IPS-18a (cell line): ENCODE results near the gene CLEC3B.
"Not testable (repeated sequence)": the region's sequence is repeated elsewhere in the genome, so short reads cannot be mapped to it uniquely, and the experiment has no call there.

Source experiments
- H3K27ac ChIP-seq: one replicate; pipeline ENCODE4 v1.5.1; 2013; ENCODE audit warnings: low read length
- H3K27me3 ChIP-seq: one replicate; pipeline ENCODE4 v1.6.1; 2013; ENCODE audit warnings: mild to moderate bottlenecking, low read length; ENCODE audit not compliant: control insufficient read depth, insufficient read depth
- H3K36me3 ChIP-seq: one replicate; pipeline ENCODE4 v1.6.1; 2013; ENCODE audit warnings: low read depth, low read length; ENCODE audit not compliant: control insufficient read depth
- H3K4me1 ChIP-seq: one replicate; pipeline ENCODE4 v1.6.1; 2013; ENCODE audit warnings: low read depth, low read length; ENCODE audit not compliant: control insufficient read depth
- H3K4me3 ChIP-seq: one replicate; pipeline ENCODE4 v1.5.1; 2013; ENCODE audit warnings: low read length
- H3K9ac ChIP-seq: one replicate; pipeline ENCODE4 v1.6.1; 2013; ENCODE audit warnings: mild to moderate bottlenecking, low read length, moderate library complexity
- H3K9me3 ChIP-seq: one replicate; pipeline ENCODE4 v1.6.1; 2013; ENCODE audit warnings: low read depth, low read length; ENCODE audit not compliant: control insufficient read depth

Gene CLEC3B, protein sequence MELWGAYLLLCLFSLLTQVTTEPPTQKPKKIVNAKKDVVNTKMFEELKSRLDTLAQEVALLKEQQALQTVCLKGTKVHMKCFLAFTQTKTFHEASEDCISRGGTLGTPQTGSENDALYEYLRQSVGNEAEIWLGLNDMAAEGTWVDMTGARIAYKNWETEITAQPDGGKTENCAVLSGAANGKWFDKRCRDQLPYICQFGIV

DNA sequence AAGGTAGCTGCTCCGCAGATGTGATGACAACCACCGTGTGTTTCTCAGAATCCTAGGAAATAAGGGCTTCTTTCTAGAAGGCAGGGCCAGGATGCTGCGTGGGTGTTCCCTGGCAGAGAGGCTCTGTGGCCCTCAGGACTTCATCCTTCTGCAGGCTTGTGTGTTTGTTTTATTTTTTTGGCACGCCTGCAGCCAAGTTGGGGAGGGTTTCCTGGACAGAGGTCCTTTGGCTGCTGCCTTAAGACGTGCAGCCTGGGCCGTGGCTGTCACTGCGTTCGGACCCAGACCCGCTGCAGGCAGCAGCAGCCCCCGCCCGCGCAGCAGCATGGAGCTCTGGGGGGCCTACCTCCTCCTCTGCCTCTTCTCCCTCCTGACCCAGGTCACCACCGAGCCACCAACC is at the start of gene CLEC3B:
Gene CLEC3B (plus strand): TSS at position 266 of the 400 bp plus-strand sequence. CDS start 60 bp downstream, at position 326.
- Histone ChIP-seq H3K4me3 (no peak within 1 kb of the TSS), H3K27ac (no peak within 1 kb of the TSS), H3K36me3 (no peaks in the 10 kb centered on the region), H3K27me3 (no peaks in the 10 kb centered on the region), H3K4me1 (no peaks in the 10 kb centered on the region), H3K9me3 (no peaks in the 10 kb centered on the region), H3K9ac (no peak within 1 kb of the TSS)

DNA sequence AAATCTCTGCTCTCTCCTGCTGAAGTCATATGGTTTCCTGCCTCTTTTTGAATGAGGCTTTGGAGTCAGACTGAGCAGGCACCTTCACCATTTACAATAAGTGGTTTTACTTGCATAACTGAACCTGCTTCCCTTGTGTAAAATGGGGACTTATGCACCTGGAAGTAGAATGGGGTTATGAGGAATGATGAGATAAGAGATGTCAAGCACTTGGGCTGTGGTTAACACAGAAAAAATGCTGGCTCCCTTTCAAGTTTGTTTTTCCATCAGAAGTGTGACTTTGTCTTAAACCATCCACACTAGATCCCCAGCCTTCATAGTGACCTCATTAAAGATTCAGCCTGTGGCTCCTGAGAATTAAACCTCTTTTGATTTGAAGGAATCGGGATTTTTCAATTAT is 44.9 kb upstream of the CLEC3B start:
- H3K27ac ChIP-seq: no peak overlapping the region

DNA sequence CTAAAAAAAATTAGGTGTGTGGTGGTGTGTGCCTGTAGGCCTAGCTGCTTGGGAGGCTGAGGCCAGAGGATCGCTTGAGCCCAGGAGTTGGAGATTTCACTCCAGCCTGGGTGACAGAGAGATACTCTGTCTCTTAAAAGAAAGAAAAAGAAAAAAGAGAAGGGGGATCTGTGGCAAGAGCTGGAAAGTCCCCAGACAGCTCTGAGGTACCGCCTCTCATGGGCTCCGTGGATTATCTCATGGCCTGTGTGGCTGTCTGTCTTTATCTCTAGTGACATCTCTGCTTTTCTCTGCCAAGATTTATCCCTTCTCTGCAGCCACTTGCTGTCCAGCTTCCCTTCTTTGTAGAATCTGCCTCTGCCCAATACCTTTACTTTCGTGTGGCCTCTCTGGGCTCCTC is 44.4 kb upstream of the CLEC3B start:
- Histone ChIP-seq H3K27ac (no peak overlapping the region), H3K4me3 (no peak overlapping the region), H3K9me3 (no peaks in the 10 kb centered on the region), H3K36me3 (no peaks in the 10 kb centered on the region), H3K9ac (no peak overlapping the region), H3K27me3 (no peaks in the 10 kb centered on the region), H3K4me1 (peaks cover 5% of the 10 kb centered on the region)

More for the DNA sequence above, 44.9 kb upstream of the CLEC3B start:
- no peak overlapping the region for H3K9ac ChIP-seq
- peaks cover 5% of the 10 kb centered on the region for H3K4me1 ChIP-seq
- no peaks in the 10 kb centered on the region for H3K36me3 ChIP-seq
- no peak overlapping the region for H3K4me3 ChIP-seq
- no peaks in the 10 kb centered on the region for H3K9me3 ChIP-seq
- no peaks in the 10 kb centered on the region for H3K27me3 ChIP-seq

DNA sequence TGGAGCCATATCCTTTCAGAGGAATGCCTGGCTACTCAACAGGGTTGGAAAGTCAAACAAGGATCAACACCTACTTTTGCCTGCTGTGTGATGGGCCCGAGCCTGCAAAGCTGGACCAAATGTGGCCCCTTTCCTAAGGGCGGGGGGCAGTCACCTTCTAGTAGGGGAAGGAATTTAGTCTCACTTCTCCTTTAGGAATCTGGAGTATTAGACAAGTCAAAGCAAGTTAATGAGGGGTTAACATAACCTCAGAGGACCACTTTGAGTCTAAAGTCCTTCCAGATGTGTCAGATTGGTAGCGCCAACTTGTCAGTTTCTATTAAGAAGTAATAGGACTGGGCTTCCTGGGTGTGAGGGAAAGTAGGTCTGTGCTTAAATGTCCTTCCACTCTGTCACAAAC is 43.3 kb upstream of the CLEC3B start:
- Histone ChIP-seq H3K27ac (no peak overlapping the region), H3K4me1 (peaks cover under 1% of the 10 kb centered on the region), H3K9me3 (no peaks in the 10 kb centered on the region), H3K27me3 (no peaks in the 10 kb centered on the region), H3K36me3 (no peaks in the 10 kb centered on the region), H3K9ac (no peak overlapping the region), H3K4me3 (no peak overlapping the region)

DNA sequence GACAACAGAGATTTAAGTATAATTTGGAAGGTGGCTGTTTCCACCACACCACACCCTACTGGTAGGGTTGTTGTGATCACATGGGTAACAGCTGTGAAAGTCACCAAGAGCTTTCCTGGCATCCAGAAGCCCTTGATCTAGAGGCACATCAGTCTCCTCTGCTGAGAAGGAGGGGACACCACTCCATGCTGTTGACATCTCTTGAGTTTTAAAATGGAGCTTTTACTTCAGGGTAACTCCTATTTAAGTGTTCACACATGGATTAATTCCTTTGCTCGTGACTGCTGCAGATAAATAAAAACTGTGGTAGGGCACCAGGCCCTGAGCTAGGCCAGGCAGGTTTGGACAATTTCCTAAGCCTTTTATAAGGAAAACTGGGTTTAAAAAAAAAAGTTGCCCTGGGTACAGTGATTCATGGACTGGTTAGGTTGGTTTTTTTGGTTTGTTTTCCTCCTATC is 42.6 kb upstream of the CLEC3B start:
- Histone ChIP-seq H3K9me3 (no peaks in the 10 kb centered on the region), H3K27ac (no peak overlapping the region), H3K36me3 (no peaks in the 10 kb centered on the region), H3K27me3 (no peaks in the 10 kb centered on the region), H3K4me3 (no peak overlapping the region), H3K4me1 (peaks cover 2% of the 10 kb centered on the region), H3K9ac (no peak overlapping the region)

DNA sequence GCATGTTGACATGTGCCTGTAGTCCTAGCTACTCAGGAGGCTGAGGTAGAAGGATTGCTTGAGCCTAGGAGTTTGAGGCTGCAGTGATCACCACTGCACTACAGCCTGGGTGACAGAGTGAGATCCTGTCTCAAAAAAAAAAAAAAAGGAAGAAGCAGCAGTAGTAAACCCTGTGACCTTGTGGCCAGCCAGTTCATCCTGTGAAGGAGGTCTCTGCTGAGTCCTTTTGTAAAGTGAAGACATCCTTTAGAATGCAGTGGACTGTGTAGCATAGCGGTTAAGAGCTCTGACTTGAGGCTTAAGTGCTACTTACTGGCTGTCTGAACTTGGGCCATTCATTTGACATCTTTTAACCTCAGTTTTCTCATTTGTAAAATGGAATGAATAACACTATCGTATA is 41.8 kb upstream of the CLEC3B start:
- no peak overlapping the region for H3K4me3 ChIP-seq
- peaks cover 6% of the 10 kb centered on the region for H3K36me3 ChIP-seq
- peaks cover 8% of the 10 kb centered on the region for H3K4me1 ChIP-seq
- no peak overlapping the region for H3K9ac ChIP-seq
- H3K9me3 ChIP-seq: no peaks in the 10 kb centered on the region
- no peaks in the 10 kb centered on the region for H3K27me3 ChIP-seq
- no peak overlapping the region for H3K27ac ChIP-seq

DNA sequence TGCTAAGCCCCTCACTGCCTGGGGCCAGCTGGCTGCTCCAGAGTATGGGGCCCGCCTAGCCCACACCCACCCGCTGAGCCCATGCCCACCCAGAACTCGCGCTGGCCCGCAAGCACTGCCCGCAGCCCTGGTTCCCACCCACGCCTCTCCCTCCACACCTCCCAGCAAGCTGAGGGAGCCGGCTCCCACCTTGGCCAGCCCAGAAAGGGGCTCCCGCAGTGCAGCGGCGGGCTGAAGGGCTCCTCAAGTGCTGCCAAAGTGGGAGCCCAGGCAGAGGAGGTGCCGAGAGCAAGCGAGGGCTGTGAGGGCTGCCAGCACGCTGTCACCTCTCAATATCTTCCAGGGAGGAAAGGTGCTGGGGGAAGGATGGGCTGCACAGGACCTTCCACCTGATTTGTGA is 39.8 kb upstream of the CLEC3B start:
- H3K4me3 ChIP-seq, H3K27ac ChIP-seq, H3K9me3 ChIP-seq, H3K27me3 ChIP-seq, H3K4me1 ChIP-seq, H3K9ac ChIP-seq: not testable (repeated sequence)
- peaks cover 25% of the 10 kb centered on the region for H3K36me3 ChIP-seq

DNA sequence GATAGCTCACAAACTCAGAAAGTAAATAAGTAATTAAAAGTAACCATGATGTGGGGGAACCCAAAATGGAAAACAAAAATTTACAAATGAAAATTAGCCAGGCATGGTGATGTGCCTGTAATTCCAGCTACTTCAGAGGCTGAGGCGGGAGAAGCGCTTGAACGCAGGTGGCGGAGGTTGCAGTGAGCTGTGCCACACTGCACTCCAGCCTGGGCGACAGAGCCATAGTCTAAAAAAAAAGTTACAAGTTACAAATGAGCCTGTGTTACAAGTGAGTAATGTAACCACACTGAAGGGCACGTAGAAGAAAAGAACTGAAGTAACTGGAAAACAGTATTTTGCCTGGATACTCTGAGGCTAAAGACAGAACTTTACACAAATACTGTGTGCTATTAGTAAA is 38.8 kb upstream of the CLEC3B start:
- no peak overlapping the region for H3K27ac ChIP-seq

DNA sequence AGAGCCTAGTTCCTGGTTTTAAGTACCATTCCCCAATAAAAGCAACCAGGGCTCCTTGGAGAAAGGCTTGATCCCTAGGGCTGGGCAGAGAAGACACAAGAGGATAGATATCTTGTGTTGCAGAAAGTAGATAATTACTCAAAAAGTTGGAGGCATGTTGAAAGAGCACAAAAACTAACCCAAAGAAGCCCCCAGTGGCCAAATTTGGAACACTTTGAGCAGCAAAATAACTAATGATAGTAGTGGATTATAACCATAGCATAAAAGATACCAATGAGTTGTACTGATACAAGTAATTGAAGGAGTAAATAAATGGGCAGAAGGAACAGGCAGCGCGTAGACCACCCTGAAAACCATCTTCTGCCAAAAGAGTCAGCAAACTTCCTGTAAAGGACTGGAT is 38.0 kb upstream of the CLEC3B start:
- H3K9me3 ChIP-seq: no peaks in the 10 kb centered on the region
- H3K4me1 ChIP-seq: peaks cover 12% of the 10 kb centered on the region
- no peak overlapping the region for H3K9ac ChIP-seq
- H3K36me3 ChIP-seq: peaks cover 34% of the 10 kb centered on the region
- H3K27me3 ChIP-seq: no peaks in the 10 kb centered on the region
- H3K4me3 ChIP-seq: no peak overlapping the region
- H3K27ac ChIP-seq: no peak overlapping the region

More for the DNA sequence above, 38.8 kb upstream of the CLEC3B start:
- peaks cover 30% of the 10 kb centered on the region for H3K36me3 ChIP-seq
- H3K4me1 ChIP-seq: peaks cover 8% of the 10 kb centered on the region
- no peak overlapping the region for H3K4me3 ChIP-seq
- no peaks in the 10 kb centered on the region for H3K27me3 ChIP-seq
- no peak overlapping the region for H3K9ac ChIP-seq
- H3K9me3 ChIP-seq: no peaks in the 10 kb centered on the region

DNA sequence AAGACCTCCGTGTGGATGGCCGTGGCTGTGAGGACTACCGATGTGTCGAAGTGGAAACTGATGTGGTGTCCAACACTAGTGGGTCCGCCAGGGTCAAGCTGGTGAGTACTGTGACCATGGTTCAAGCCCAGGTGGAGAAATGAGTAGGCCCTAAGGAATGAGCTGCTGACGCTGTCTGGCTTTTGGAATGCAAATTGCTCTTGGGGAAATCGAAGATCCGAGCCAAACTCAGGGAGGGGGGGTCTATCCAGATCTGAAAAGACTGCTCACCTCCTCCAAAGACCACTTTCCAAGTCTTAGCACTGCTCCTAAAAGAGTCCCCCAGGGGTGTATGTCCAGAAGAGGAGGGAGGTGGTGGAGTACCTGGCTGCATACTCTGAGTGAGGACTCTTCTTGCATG is 37.0 kb upstream of the CLEC3B start:
- Histone ChIP-seq H3K4me3 (no peak overlapping the region), H3K36me3 (peaks cover 36% of the 10 kb centered on the region), H3K4me1 (peaks cover 21% of the 10 kb centered on the region), H3K27ac (no peak overlapping the region), H3K9ac (no peak overlapping the region), H3K27me3 (no peaks in the 10 kb centered on the region), H3K9me3 (no peaks in the 10 kb centered on the region)

DNA sequence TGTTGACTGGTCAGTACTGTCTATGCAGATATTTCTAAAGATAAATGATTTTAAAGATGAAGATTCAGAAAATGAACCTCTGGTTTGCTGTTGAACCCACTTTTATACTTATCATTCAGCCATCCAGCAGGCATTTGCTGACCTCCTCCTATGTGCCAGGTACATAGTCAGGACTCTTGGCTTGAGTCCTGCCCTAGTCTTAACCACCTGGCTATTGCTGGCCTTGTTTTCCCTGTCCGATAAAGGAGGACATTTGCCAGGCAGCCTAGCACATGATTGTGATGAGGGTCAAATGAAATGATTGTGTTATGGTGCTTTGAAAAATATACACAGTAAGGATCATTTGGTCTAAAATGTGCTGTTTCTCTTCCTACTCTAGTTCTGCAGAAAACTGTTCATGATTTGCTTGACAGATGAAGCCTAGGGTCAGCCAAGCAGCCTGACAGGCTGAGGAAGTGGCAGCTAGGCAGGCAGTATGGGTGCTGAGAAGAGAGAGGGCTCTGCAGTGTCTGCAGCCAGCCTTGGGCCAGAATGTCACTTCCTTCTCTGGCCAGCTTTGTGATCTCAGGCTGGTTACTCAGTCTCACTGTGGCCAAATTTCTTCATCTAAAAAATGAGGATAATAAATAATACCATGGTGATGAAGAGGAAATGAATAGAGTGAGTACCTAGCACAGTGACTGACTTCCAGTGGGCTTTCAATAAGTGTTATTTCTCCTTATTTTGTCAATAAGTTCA is 36.3 kb upstream of the CLEC3B start:
- Histone ChIP-seq H3K4me1 (peaks cover 26% of the 10 kb centered on the region), H3K9ac (no peak overlapping the region), H3K27me3 (no peaks in the 10 kb centered on the region), H3K36me3 (peaks cover 36% of the 10 kb centered on the region), H3K9me3 (no peaks in the 10 kb centered on the region), H3K27ac (no peak overlapping the region), H3K4me3 (no peak overlapping the region)

DNA sequence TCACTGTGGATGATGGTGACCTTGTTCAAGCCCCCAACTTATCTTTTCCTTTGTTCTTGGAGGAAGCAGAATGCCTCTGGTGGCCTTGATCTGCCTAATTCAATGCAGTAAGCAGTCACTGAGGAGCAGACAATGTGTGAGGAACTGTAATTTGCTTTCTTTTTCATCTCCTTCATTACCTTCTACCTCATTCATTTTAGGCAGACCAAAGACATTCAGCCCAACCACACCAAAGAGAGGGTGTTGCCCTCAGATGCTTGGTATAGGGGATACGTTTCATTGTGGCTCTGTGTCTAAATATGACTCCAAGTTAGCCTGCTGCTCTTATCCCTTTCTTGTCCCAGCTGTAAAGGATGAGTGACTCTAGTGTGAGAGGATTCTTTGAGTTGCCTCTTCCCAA is 34.8 kb upstream of the CLEC3B start:
- Histone ChIP-seq H3K9ac (no peak overlapping the region), H3K4me3 (no peak overlapping the region), H3K27me3 (no peaks in the 10 kb centered on the region), H3K9me3 (no peaks in the 10 kb centered on the region), H3K36me3 (peaks cover 48% of the 10 kb centered on the region), H3K27ac (no peak overlapping the region), H3K4me1 (peaks cover 26% of the 10 kb centered on the region)
